Activated CD4-positive, alpha-beta memory T cell treated with anti-CD3 and anti-CD28 coated beads, Interleukin-2, amount 10 ng/mL, durations not matched to agents 7 days and 5 days (primary cell): ENCODE results near the gene CDK11B. TPM values are rescaled to one million over a fixed set of nuclear protein-coding genes. Genes with fewer than 3 reads are reported as not detected.
"Not testable (repeated sequence)": the region's sequence is repeated elsewhere in the genome, so short reads cannot be mapped to it uniquely, and the experiment has no call there.

ENCODE experiments used
- CTCF ChIA-PET: fragments of 350-600 bp; sonication (Branson Sonifier 250); formaldehyde crosslinking; loops from one replicate; lab custom pipeline; 2021; ENCODE audit warnings: antibody characterized with exemption, inconsistent platforms; lab: Charles Lee
- POLR2A ChIA-PET: fragments of 350-600 bp; sonication (Branson Sonifier 250); formaldehyde crosslinking; loops from one replicate; lab custom pipeline; 2021; ENCODE audit warnings: antibody characterized with exemption; lab: Charles Lee
- DNase-seq: peaks from one replicate; pipeline ENCODE4 v3.0.0-alpha.2; 2020
- H3K27ac Mint-ChIP-seq: one replicate; pipeline ENCODE4 v1.8.0; 2021; ENCODE audit warnings: mild to moderate bottlenecking, mixed read lengths
- H3K27me3 Mint-ChIP-seq: one replicate; pipeline ENCODE4 v1.8.0; 2021; ENCODE audit warnings: mixed read lengths
- H3K36me3 Mint-ChIP-seq: one replicate; pipeline ENCODE4 v1.8.0; 2021; ENCODE audit warnings: low read depth, mixed read lengths
- H3K4me1 Mint-ChIP-seq: one replicate; pipeline ENCODE4 v1.8.0; 2021; ENCODE audit warnings: mixed read lengths
- H3K4me3 Mint-ChIP-seq: one replicate; pipeline ENCODE4 v1.8.0; 2021; ENCODE audit warnings: mild to moderate bottlenecking, mixed read lengths
- H3K9me3 Mint-ChIP-seq: one replicate; pipeline ENCODE4 v1.8.0; 2021; ENCODE audit warnings: mixed read lengths
- total RNA-seq, 2 experiments: library from RNA; stranded (reverse); gene quantifications; one replicate each; pipeline ENCODE4 v1.2.3, GENCODE V29; 2021

Gene CDK11B
- total RNA-seq, 2 experiments from 2014 or later: 32.5 to 32.7 TPM

- H3K4me3 Mint-ChIP-seq, H3K4me1 Mint-ChIP-seq, H3K9me3 Mint-ChIP-seq, DNase-seq, H3K27ac Mint-ChIP-seq, H3K27me3 Mint-ChIP-seq: not testable (repeated sequence)
- POLR2A ChIA-PET: interaction anchor here (2.4 kb wide), 1 partner anchor 65 kb away, joined by 12 read pairs; no protein-coding TSS in a partner anchor
- CTCF ChIA-PET: interaction anchor here (2.4 kb wide), 1 partner anchor 65 kb away, joined by 20 read pairs; no protein-coding TSS in a partner anchor
- H3K36me3 Mint-ChIP-seq: peaks cover 11% of the 10 kb centered on the region
These were observed 5.5 kb upstream of the CDK11B start for GRCh38 chr1:1664318-1664717.

DNA sequence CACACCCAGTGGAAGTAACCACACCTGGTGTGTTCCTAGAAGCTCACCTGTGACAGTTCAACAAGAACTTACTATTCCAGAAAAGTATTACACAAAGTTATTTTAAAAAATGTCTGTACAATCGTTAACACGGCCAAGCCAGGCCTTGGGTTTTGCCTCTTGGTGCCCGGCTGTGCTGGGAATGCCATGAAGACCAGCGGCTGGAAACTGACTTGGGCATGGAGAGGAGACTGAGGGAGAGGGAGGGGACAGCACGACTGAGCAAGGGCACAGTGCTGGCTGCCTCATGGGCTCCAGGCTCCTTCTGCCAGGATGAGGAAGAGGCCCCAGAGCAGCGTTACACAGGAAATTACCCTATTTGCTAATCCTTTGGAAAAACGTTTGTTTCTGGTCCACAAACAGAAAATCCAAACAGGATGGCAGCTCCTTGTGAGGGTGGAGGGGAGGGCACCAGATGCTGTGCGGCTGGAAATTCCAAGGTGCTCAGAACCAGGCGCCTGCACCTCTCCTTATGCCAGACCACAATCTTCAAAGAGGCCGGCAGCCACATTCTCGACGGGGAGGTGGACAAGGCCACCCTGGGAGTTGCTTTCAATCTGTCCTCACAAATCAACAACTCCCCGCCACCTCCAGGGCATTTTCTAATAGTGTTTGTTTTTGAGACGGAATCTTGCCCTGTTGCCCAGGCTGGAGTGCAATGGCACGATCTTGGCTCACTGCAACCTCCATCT is 4.2 kb upstream of the CDK11B start:
- H3K27ac Mint-ChIP-seq, H3K4me3 Mint-ChIP-seq, H3K9me3 Mint-ChIP-seq, POLR2A ChIA-PET, DNase-seq, H3K27me3 Mint-ChIP-seq: not testable (repeated sequence)
- H3K36me3 Mint-ChIP-seq: peaks cover 16% of the 10 kb centered on the region
- H3K4me1 Mint-ChIP-seq: peaks cover 12% of the 10 kb centered on the region
- CTCF ChIA-PET: interaction anchor here (0.6 kb wide), 1 partner anchor 222 kb away, joined by 4 read pairs; no protein-coding TSS in a partner anchor

GRCh38 chr1:1662392-1662791 is 3.6 kb upstream of the CDK11B start:
- H3K27ac Mint-ChIP-seq, H3K9me3 Mint-ChIP-seq, POLR2A ChIA-PET, H3K27me3 Mint-ChIP-seq, DNase-seq, H3K4me3 Mint-ChIP-seq: not testable (repeated sequence)
- CTCF ChIA-PET: interaction anchor here (0.6 kb wide), 1 partner anchor 223 kb away, joined by 4 read pairs; no protein-coding TSS in a partner anchor
- Mint-ChIP-seq H3K36me3 (peaks cover 13% of the 10 kb centered on the region), H3K4me1 (peaks cover 12% of the 10 kb centered on the region)

DNA sequence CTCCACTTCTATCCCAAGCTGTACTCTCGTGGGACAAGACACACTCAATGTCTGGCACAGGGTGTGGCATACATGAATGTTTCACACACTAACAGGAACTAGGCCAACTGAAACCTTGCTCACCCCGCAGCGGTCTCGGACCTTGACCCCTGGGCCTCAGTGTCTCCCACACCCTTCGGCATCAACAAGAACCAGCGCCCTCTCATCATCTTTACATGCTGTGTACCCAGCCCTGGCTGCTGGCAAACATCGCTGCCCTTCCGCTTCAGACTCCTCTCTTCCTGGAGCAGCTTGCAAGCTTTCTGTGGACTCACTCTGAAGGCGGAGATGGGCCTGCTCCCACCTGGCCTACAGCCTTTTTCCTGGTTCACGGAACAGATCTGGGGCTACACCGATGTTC is 10.5 kb downstream of the CDK11B start:
- H3K27ac Mint-ChIP-seq, H3K4me3 Mint-ChIP-seq, H3K4me1 Mint-ChIP-seq, H3K27me3 Mint-ChIP-seq, H3K9me3 Mint-ChIP-seq, DNase-seq, POLR2A ChIA-PET, CTCF ChIA-PET: not testable (repeated sequence)
- peaks cover 55% of the 10 kb centered on the region for H3K36me3 Mint-ChIP-seq

DNA sequence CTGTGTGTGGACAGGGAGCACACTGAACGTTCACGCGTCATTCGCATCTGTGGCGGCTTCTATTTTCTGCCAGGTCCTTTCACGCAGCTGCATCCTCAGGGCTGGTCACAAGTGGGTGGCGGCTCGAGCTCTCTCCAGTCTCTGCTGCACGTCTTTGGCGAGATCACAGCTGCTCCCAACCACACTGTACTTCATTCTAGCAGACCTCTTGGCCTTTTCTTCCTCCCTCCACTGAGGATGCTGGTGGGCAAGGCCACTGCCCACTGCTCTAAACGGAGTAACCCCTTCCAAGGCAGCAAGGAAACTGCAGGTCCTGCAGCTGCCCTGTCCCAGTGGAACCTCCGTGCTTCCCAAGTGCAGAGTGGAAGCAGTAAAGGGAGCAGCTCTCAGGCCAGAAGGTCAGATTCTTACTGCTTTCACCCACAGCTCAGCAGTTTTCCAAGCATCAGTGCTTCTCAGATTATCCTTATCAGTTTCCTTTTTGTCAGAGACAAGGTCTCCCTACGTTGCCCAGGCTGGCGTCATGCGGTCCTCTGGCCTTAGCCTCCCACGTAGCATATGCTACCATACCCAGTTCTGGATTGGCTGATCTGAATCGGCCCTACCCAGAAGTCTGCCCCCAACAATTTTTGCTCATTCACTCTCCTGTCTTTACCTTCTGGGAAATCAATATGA is 11.1 kb downstream of the CDK11B start:
- peaks cover 54% of the 10 kb centered on the region for H3K36me3 Mint-ChIP-seq
- H3K9me3 Mint-ChIP-seq, H3K4me1 Mint-ChIP-seq, DNase-seq, H3K4me3 Mint-ChIP-seq, POLR2A ChIA-PET, H3K27ac Mint-ChIP-seq, CTCF ChIA-PET, H3K27me3 Mint-ChIP-seq: not testable (repeated sequence)

GRCh38 chr1:1646326-1646725 is 12.5 kb downstream of the CDK11B start:
- H3K36me3 Mint-ChIP-seq: peaks cover 40% of the 10 kb centered on the region
- POLR2A ChIA-PET, CTCF ChIA-PET, H3K9me3 Mint-ChIP-seq, H3K4me3 Mint-ChIP-seq, H3K27ac Mint-ChIP-seq, DNase-seq, H3K27me3 Mint-ChIP-seq, H3K4me1 Mint-ChIP-seq: not testable (repeated sequence)

DNA sequence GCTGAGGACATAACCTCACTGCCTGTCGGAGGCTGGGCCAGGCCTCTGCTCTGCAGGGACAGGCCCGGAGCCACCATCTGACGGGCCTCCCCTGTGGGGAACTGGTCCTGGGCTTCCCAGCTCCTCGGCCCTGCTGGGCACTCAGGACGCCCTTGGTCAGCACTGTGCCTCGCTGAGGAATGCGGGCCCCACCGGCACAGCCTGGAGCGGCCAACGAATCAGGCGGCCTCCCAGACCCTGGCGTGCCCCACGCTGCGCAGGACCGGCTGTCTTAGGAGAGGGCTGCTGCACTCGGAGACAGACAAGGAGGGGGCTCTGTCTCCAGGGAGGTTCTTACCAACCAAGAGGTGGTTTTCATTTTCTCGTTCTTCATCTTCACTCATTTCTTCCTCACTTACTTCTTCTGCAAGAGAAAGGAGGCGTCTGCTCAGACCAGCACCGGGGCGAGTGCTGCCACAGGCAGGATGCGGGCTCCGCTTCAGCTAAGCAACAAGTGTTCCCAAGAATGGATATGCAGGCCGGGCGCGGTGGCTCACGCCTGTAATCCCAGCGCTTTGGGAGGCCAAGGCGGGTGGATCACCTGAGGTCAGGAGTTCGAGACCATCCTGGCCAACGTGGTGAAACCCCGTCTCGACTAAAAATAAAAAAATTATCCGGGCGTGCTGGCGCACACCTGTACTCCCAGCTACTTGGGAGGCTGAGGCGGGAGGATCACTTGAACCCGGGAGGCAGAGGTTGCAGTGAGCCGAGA is 17.9 kb downstream of the CDK11B start:
- H3K27me3 Mint-ChIP-seq, H3K4me3 Mint-ChIP-seq, POLR2A ChIA-PET, DNase-seq, CTCF ChIA-PET, H3K4me1 Mint-ChIP-seq, H3K27ac Mint-ChIP-seq, H3K9me3 Mint-ChIP-seq: not testable (repeated sequence)
- peaks cover 11% of the 10 kb centered on the region for H3K36me3 Mint-ChIP-seq

GRCh38 chr1:1640081-1640480 is 18.7 kb downstream of the CDK11B start:
- H3K27ac Mint-ChIP-seq, H3K36me3 Mint-ChIP-seq, H3K9me3 Mint-ChIP-seq, POLR2A ChIA-PET, H3K27me3 Mint-ChIP-seq, H3K4me3 Mint-ChIP-seq, DNase-seq, H3K4me1 Mint-ChIP-seq, CTCF ChIA-PET: not testable (repeated sequence)

GRCh38 chr1:1639368-1639767 is 19.4 kb downstream of the CDK11B start:
- H3K4me1 Mint-ChIP-seq, H3K4me3 Mint-ChIP-seq, POLR2A ChIA-PET, CTCF ChIA-PET, H3K36me3 Mint-ChIP-seq, DNase-seq, H3K9me3 Mint-ChIP-seq, H3K27ac Mint-ChIP-seq, H3K27me3 Mint-ChIP-seq: not testable (repeated sequence)

GRCh38 chr1:1638528-1638927 is 20.3 kb downstream of the CDK11B start:
- H3K27ac Mint-ChIP-seq, H3K27me3 Mint-ChIP-seq, H3K4me3 Mint-ChIP-seq, DNase-seq, CTCF ChIA-PET, H3K36me3 Mint-ChIP-seq, POLR2A ChIA-PET, H3K9me3 Mint-ChIP-seq, H3K4me1 Mint-ChIP-seq: not testable (repeated sequence)

GRCh38 chr1:1637479-1637875 is 21.3 kb downstream of the CDK11B start:
- DNase-seq, H3K9me3 Mint-ChIP-seq, H3K27me3 Mint-ChIP-seq, H3K4me3 Mint-ChIP-seq, H3K36me3 Mint-ChIP-seq, CTCF ChIA-PET, H3K4me1 Mint-ChIP-seq, POLR2A ChIA-PET, H3K27ac Mint-ChIP-seq: not testable (repeated sequence)

DNA sequence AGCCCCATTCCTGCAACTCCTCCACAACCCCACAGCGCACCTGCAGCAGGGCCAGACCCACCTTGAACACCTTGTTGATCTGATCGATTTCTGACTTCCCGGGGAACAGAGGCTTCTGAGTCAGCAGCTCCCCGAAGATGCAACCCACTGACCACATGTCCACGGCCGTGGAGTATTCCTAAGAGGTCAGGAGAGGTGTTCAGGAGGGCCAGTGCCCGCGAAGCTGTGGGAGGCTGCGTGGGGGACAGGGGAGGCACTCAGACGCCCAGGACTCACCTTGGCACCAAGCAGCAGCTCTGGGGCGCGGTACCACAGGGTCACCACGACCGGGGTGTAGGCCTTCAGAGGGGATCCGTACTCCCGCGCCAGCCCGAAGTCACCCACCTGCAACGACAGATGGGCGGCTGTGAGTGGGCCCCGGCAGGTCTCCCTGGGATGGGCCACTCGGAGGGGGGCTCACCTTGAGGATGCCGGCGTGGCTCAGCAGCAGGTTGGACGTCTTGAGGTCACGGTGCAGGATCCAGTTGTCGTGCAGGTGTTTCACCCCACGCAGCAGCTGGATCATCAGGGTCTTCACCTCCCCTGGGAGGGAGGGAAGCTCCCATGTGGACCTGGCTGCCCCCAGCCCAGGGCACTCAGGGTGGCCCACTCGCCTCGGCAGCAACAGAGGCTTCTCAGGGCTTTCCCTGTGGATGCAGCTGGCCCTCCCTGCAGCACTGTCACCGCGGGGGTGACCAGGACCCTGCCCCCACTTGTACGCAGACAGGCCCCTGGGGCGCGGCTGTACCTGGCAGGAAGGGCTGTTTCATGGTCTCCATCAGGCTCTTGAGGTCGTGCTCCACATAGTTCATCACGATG is 22.0 kb downstream of the CDK11B start:
- H3K4me1 Mint-ChIP-seq, H3K36me3 Mint-ChIP-seq, CTCF ChIA-PET, DNase-seq, H3K4me3 Mint-ChIP-seq, POLR2A ChIA-PET, H3K9me3 Mint-ChIP-seq, H3K27me3 Mint-ChIP-seq, H3K27ac Mint-ChIP-seq: not testable (repeated sequence)
